Ishikawa (cell line): ENCODE data around the gene ZNF385C.

Experiments
- CEBPB ChIP-seq: IDR thresholded peaks from 2 replicates; pipeline ENCODE4 v1.6.1; 2012
- CREB1 ChIP-seq: IDR thresholded peaks from 2 replicates; pipeline ENCODE4 v1.6.1; 2012; ENCODE audit warnings: low read depth
- EGR1 ChIP-seq: IDR thresholded peaks from 2 replicates; pipeline ENCODE4 v1.6.1; 2012
- EP300 ChIP-seq: IDR thresholded peaks from 2 replicates; pipeline ENCODE4 v1.6.1; 2012; ENCODE audit warnings: borderline replicate concordance
- FOXM1 ChIP-seq: IDR thresholded peaks from 2 replicates; pipeline ENCODE4 v1.6.1; 2012; ENCODE audit warnings: low read depth, borderline replicate concordance
- MAX ChIP-seq: IDR thresholded peaks from 2 replicates; pipeline ENCODE4 v1.6.1; 2012
- NFIC ChIP-seq: IDR thresholded peaks from 2 replicates; pipeline ENCODE4 v1.6.1; 2012
- RAD21 ChIP-seq: IDR thresholded peaks from 2 replicates; pipeline ENCODE4 v1.6.1; 2012; ENCODE audit warnings: low read depth
- REST ChIP-seq: IDR thresholded peaks from 2 replicates; pipeline ENCODE4 v1.6.1; 2012; ENCODE audit warnings: low read depth, mild to moderate bottlenecking
- TAF1 ChIP-seq: IDR thresholded peaks from 2 replicates; pipeline ENCODE4 v1.6.1; 2012; ENCODE audit warnings: low read depth, mild to moderate bottlenecking
- TCF12 ChIP-seq: IDR thresholded peaks from 2 replicates; pipeline ENCODE4 v1.6.1; 2012; ENCODE audit warnings: low read depth
- TEAD4 ChIP-seq: IDR thresholded peaks from 2 replicates; pipeline ENCODE4 v1.6.1; 2012
- USF1 ChIP-seq: IDR thresholded peaks from 2 replicates; pipeline ENCODE4 v1.6.1; 2012
- YY1 ChIP-seq: IDR thresholded peaks from 2 replicates; pipeline ENCODE4 v1.6.1; 2012; ENCODE audit warnings: low read depth
- ZBTB7A ChIP-seq: IDR thresholded peaks from 2 replicates; pipeline ENCODE4 v1.6.1; 2012; ENCODE audit warnings: low read depth

Gene ZNF385C

GRCh38 chr17:42002792-42003301 lies 95.4 kb downstream of the ZNF385C start:
- TF ChIP-seq MAX (no peak), TCF12 (no peak), CREB1 (no peak), EGR1 (no peak), ZBTB7A (no peak), CEBPB (no peak), EP300 (no peak), RAD21 (no peak), YY1 (no peak), USF1 (no peak), REST (no peak), TAF1 (no peak), FOXM1 (no peak), TEAD4 (no peak), NFIC (no peak)

GRCh38 chr17:42002175-42002791 lies 96.0 kb downstream of the ZNF385C start:
- TF ChIP-seq CREB1 (no peak), ZBTB7A (no peak), NFIC (no peak), MAX (no peak), RAD21 (no peak), REST (no peak), YY1 (no peak), TEAD4 (no peak), EP300 (no peak), EGR1 (no peak), CEBPB (no peak), USF1 (no peak), TAF1 (no peak), FOXM1 (no peak), TCF12 (no peak)

GRCh38 chr17:42001729-42002128 lies 96.5 kb downstream of the ZNF385C start:
- TF ChIP-seq RAD21 (no peak), CREB1 (no peak), FOXM1 (no peak), TEAD4 (no peak), YY1 (no peak), CEBPB (no peak), TCF12 (no peak), USF1 (no peak), TAF1 (no peak), ZBTB7A (no peak), EP300 (no peak), EGR1 (no peak), NFIC (no peak), REST (no peak), MAX (no peak)

- no peak for TF ChIP-seq CREB1
- TF ChIP-seq USF1: no peak
- no peak for TF ChIP-seq RAD21
- no peak for TF ChIP-seq TCF12
- no peak for TF ChIP-seq FOXM1
- TF ChIP-seq EP300: no peak
- no peak for TF ChIP-seq CEBPB
- no peak for TF ChIP-seq TAF1
- TF ChIP-seq EGR1: no peak
- TF ChIP-seq NFIC: no peak
- TF ChIP-seq TEAD4: no peak
- no peak for TF ChIP-seq YY1
- TF ChIP-seq ZBTB7A: no peak
- TF ChIP-seq MAX: no peak
These were observed 97.7 kb downstream of the ZNF385C start for GRCh38 chr17:42000413-42001133.
